Ishikawa (cell line): ENCODE data around the gene ATXN1.

ENCODE experiments used
- CEBPB ChIP-seq: IDR thresholded peaks from 2 replicates; pipeline ENCODE4 v1.6.1; 2012
- CREB1 ChIP-seq: IDR thresholded peaks from 2 replicates; pipeline ENCODE4 v1.6.1; 2012; ENCODE audit warnings: low read depth
- EGR1 ChIP-seq: IDR thresholded peaks from 2 replicates; pipeline ENCODE4 v1.6.1; 2012
- EP300 ChIP-seq: IDR thresholded peaks from 2 replicates; pipeline ENCODE4 v1.6.1; 2012; ENCODE audit warnings: borderline replicate concordance
- FOXM1 ChIP-seq: IDR thresholded peaks from 2 replicates; pipeline ENCODE4 v1.6.1; 2012; ENCODE audit warnings: low read depth, borderline replicate concordance
- MAX ChIP-seq: IDR thresholded peaks from 2 replicates; pipeline ENCODE4 v1.6.1; 2012
- NFIC ChIP-seq: IDR thresholded peaks from 2 replicates; pipeline ENCODE4 v1.6.1; 2012
- RAD21 ChIP-seq: IDR thresholded peaks from 2 replicates; pipeline ENCODE4 v1.6.1; 2012; ENCODE audit warnings: low read depth
- REST ChIP-seq: IDR thresholded peaks from 2 replicates; pipeline ENCODE4 v1.6.1; 2012; ENCODE audit warnings: low read depth, mild to moderate bottlenecking
- TAF1 ChIP-seq: IDR thresholded peaks from 2 replicates; pipeline ENCODE4 v1.6.1; 2012; ENCODE audit warnings: low read depth, mild to moderate bottlenecking
- TCF12 ChIP-seq: IDR thresholded peaks from 2 replicates; pipeline ENCODE4 v1.6.1; 2012; ENCODE audit warnings: low read depth
- TEAD4 ChIP-seq: IDR thresholded peaks from 2 replicates; pipeline ENCODE4 v1.6.1; 2012
- USF1 ChIP-seq: IDR thresholded peaks from 2 replicates; pipeline ENCODE4 v1.6.1; 2012
- YY1 ChIP-seq: IDR thresholded peaks from 2 replicates; pipeline ENCODE4 v1.6.1; 2012; ENCODE audit warnings: low read depth
- ZBTB7A ChIP-seq: IDR thresholded peaks from 2 replicates; pipeline ENCODE4 v1.6.1; 2012; ENCODE audit warnings: low read depth

The ATXN1 gene

GRCh38 chr6:16475494-16475781 is 285.8 kb downstream of the ATXN1 start:
- TF ChIP-seq CEBPB (no peak), NFIC (no peak), USF1 (no peak), CREB1 (no peak), TCF12 (no peak), RAD21 (no peak), YY1 (no peak)

- no peak for TF ChIP-seq TAF1
- TF ChIP-seq NFIC: no peak
- no peak for TF ChIP-seq CEBPB
- no peak for TF ChIP-seq EGR1
- no peak for TF ChIP-seq ZBTB7A
- no peak for TF ChIP-seq CREB1
- TF ChIP-seq REST: no peak
- TF ChIP-seq RAD21: no peak
- no peak for TF ChIP-seq YY1
- TF ChIP-seq USF1: no peak
- no peak for TF ChIP-seq TCF12
- no peak for TF ChIP-seq TEAD4
These were observed 286.3 kb downstream of the ATXN1 start for GRCh38 chr6:16474772-16475493.

GRCh38 chr6:16473908-16474771 is 287.1 kb downstream of the ATXN1 start:
- TF ChIP-seq TCF12: no peak
- no peak for TF ChIP-seq EGR1
- TF ChIP-seq TEAD4: no peak
- no peak for TF ChIP-seq EP300
- no peak for TF ChIP-seq NFIC
- TF ChIP-seq YY1: no peak
- TF ChIP-seq TAF1: no peak
- no peak for TF ChIP-seq USF1
- no peak for TF ChIP-seq CEBPB

- TF ChIP-seq MAX: no peak
- no peak for TF ChIP-seq FOXM1
- TF ChIP-seq YY1: no peak
These were observed 287.9 kb downstream of the ATXN1 start for GRCh38 chr6:16473184-16473907.

GRCh38 chr6:16472349-16473069 is 288.8 kb downstream of the ATXN1 start:
- TF ChIP-seq RAD21 (no peak), EP300 (no peak), TCF12 (no peak), MAX (no peak), REST (no peak), ZBTB7A (no peak), CEBPB (no peak), NFIC (no peak), USF1 (no peak), CREB1 (no peak), TEAD4 (no peak), YY1 (no peak)
